ENCODE data around the gene SND1.

SND1 gene

DNA sequence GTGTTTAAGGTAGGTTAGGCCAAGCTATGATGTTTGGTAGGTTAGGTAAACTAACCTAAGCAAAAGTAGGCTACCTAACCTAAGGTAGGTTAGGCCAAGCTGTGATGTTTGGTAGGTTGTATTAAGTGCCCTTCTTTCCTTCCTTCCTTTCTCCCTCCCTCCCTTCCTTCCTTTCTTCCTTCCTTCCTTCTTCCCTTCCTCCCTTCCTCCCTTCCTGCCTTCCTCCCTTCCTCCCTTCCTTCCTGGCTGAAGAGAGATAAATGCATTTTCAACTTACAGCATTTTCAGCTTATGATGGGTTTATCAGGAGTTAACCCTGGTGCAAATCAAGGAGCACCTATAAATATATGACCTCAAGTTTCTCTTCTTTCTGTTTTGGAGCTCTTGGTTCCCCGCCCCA, 56.2 kb downstream of the SND1 start:
- TF ChIP-seq MAX (IDR thresholded peaks at IDR 0.05) (no peak), EP300 (IDR thresholded peaks at IDR 0.05; ENCODE audit: borderline replicate concordance) (no peak), REST (IDR thresholded peaks at IDR 0.05; ENCODE audit: low read depth) (no peak), NFIC (IDR thresholded peaks at IDR 0.05) (no peak), EGR1 (IDR thresholded peaks at IDR 0.05) (no peak), ZBTB7A (IDR thresholded peaks at IDR 0.05; ENCODE audit: low read depth) (no peak), CREB1 (IDR thresholded peaks at IDR 0.05; ENCODE audit: low read depth) (no peak), TCF12 (IDR thresholded peaks at IDR 0.05; ENCODE audit: low read depth) (no peak), TAF1 (IDR thresholded peaks at IDR 0.05; ENCODE audit: low read depth) (no peak), USF1 (IDR thresholded peaks at IDR 0.05) (no peak), TEAD4 (IDR thresholded peaks at IDR 0.05) (no peak), CEBPB (IDR thresholded peaks at IDR 0.05) (no peak), YY1 (IDR thresholded peaks at IDR 0.05; ENCODE audit: low read depth) (no peak), RAD21 (IDR thresholded peaks at IDR 0.05; ENCODE audit: low read depth) (no peak), FOXM1 (IDR thresholded peaks at IDR 0.05; ENCODE audit: borderline replicate concordance, low read depth) (no peak)

GRCh38 chr7:127708788-127709187, 56.8 kb downstream of the SND1 start:
- TF ChIP-seq MAX (IDR thresholded peaks at IDR 0.05), result no peak
- no peak for TF ChIP-seq TAF1 (IDR thresholded peaks at IDR 0.05; ENCODE audit: low read depth)
- peak; percentile 77 for TF ChIP-seq RAD21 (IDR thresholded peaks at IDR 0.05; ENCODE audit: low read depth)
- no peak for TF ChIP-seq ZBTB7A (IDR thresholded peaks at IDR 0.05; ENCODE audit: low read depth)
- TF ChIP-seq EGR1 (IDR thresholded peaks at IDR 0.05), result no peak
- no peak for TF ChIP-seq REST (IDR thresholded peaks at IDR 0.05; ENCODE audit: low read depth)
- no peak for TF ChIP-seq EP300 (IDR thresholded peaks at IDR 0.05; ENCODE audit: borderline replicate concordance)
- TF ChIP-seq YY1 (IDR thresholded peaks at IDR 0.05; ENCODE audit: low read depth), result no peak
- no peak for TF ChIP-seq CREB1 (IDR thresholded peaks at IDR 0.05; ENCODE audit: low read depth)

DNA sequence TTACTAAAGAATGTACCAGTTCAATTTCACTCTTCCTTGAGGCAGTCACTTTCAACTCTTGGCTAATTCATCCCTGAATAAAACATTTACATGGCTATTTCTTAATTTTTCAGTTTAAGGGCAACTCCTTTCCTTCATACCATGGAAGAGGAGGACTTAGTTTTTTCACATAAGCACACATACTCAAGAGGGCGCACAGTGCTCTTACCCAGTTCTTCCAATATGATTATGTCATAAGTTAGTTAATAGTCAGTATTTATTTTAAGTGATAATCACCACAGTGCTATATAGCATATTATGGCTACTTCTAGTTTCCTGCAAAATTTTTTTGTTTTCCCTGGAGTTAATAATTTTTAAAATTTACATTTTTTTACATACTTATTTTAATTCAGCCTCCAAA, 58.6 kb downstream of the SND1 start:
- no peak for TF ChIP-seq TEAD4 (IDR thresholded peaks at IDR 0.05)
- TF ChIP-seq FOXM1 (IDR thresholded peaks at IDR 0.05; ENCODE audit: borderline replicate concordance, low read depth), result no peak
- TF ChIP-seq RAD21 (IDR thresholded peaks at IDR 0.05; ENCODE audit: low read depth), result no peak
- no peak for TF ChIP-seq YY1 (IDR thresholded peaks at IDR 0.05; ENCODE audit: low read depth)
- TF ChIP-seq NFIC (IDR thresholded peaks at IDR 0.05), result no peak
- TF ChIP-seq TCF12 (IDR thresholded peaks at IDR 0.05; ENCODE audit: low read depth), result no peak
- no peak for TF ChIP-seq ZBTB7A (IDR thresholded peaks at IDR 0.05; ENCODE audit: low read depth)
- no peak for TF ChIP-seq EP300 (IDR thresholded peaks at IDR 0.05; ENCODE audit: borderline replicate concordance)
- no peak for TF ChIP-seq CEBPB (IDR thresholded peaks at IDR 0.05)
- TF ChIP-seq MAX (IDR thresholded peaks at IDR 0.05), result no peak
- TF ChIP-seq REST (IDR thresholded peaks at IDR 0.05; ENCODE audit: low read depth), result no peak
- no peak for TF ChIP-seq CREB1 (IDR thresholded peaks at IDR 0.05; ENCODE audit: low read depth)
- TF ChIP-seq TAF1 (IDR thresholded peaks at IDR 0.05; ENCODE audit: low read depth), result no peak
- TF ChIP-seq EGR1 (IDR thresholded peaks at IDR 0.05), result no peak
- no peak for TF ChIP-seq USF1 (IDR thresholded peaks at IDR 0.05)

GRCh38 chr7:127711872-127712271, 59.9 kb downstream of the SND1 start:
- no peak for TF ChIP-seq USF1 (IDR thresholded peaks at IDR 0.05)

Measured in Ishikawa (cell line).